KBM-7 (cell line): Measurements from ENCODE around the gene KNSTRN.

Experiments
- DNase-seq: peaks from one replicate; pipeline ENCODE4 v3.0.0-alpha.2; 2015
- in situ Hi-C: fragments of 300-500 bp; cut with MboI; formaldehyde crosslinking; loops from 2 replicates; pipeline ENCODE4 v1.14.3; 2020; ENCODE audit warnings: low sequenced_read_pairs, low pct_unique_long_range_greater_than_20kb, mixed read lengths

KNSTRN gene

GRCh38 chr15:40421246-40422157, 39.0 kb downstream of the KNSTRN start:
- in situ Hi-C loops, result no loop called here
- DNase-seq, result peak; percentile 84

GRCh38 chr15:40424483-40425115, 42.1 kb downstream of the KNSTRN start:
- no peak for DNase-seq
- in situ Hi-C loops, result no loop called here

- in situ Hi-C loops, result no loop called here
- no peak for DNase-seq
Observed at GRCh38 chr15:40425681-40426080, 43.2 kb downstream of the KNSTRN start.

GRCh38 chr15:40427188-40427587, 44.7 kb downstream of the KNSTRN start:
- DNase-seq, result no peak
- in situ Hi-C loops, result no loop called here

- no peak for DNase-seq
- in situ Hi-C loops, result no loop called here
Observed at GRCh38 chr15:40428185-40428584, 45.7 kb downstream of the KNSTRN start.

- in situ Hi-C loops, result no loop called here
- DNase-seq, result no peak
Observed at GRCh38 chr15:40429068-40429710, 46.7 kb downstream of the KNSTRN start.

- in situ Hi-C loops, result no loop called here
Observed at GRCh38 chr15:40430271-40430805, 47.8 kb downstream of the KNSTRN start.

GRCh38 chr15:40435023-40435709, 52.6 kb downstream of the KNSTRN start:
- in situ Hi-C loops, result no loop called here
- no peak for DNase-seq

More at GRCh38 chr15:40430271-40430805, 47.8 kb downstream of the KNSTRN start:
- DNase-seq, result peak; percentile 62

GRCh38 chr15:40435710-40436089, 53.2 kb downstream of the KNSTRN start:
- DNase-seq, result no peak
- in situ Hi-C loops, result no loop called here

GRCh38 chr15:40436116-40436891, 53.8 kb downstream of the KNSTRN start:
- DNase-seq, result no peak
- in situ Hi-C loops, result no loop called here

GRCh38 chr15:40436892-40437751, 54.6 kb downstream of the KNSTRN start:
- DNase-seq, result no peak
- in situ Hi-C loops, result no loop called here

GRCh38 chr15:40437752-40438687, 55.5 kb downstream of the KNSTRN start:
- no peak for DNase-seq
- in situ Hi-C loops, result no loop called here

GRCh38 chr15:40438712-40439111, 56.2 kb downstream of the KNSTRN start:
- in situ Hi-C loops, result no loop called here
- no peak for DNase-seq

- in situ Hi-C loops, result no loop called here
- no peak for DNase-seq
Observed at GRCh38 chr15:40439461-40439959, 57.0 kb downstream of the KNSTRN start.

GRCh38 chr15:40439960-40440742, 57.6 kb downstream of the KNSTRN start:
- in situ Hi-C loops, result no loop called here

More at GRCh38 chr15:40439960-40440742, 57.6 kb downstream of the KNSTRN start:
- DNase-seq, result no peak
